Measurements from ENCODE around the gene IRAK3.
"Not testable (repeated sequence)": the region's sequence is repeated elsewhere in the genome, so short reads cannot be mapped to it uniquely, and the experiment has no call there.

The IRAK3 gene

GRCh38 chr12:66169221-66170170 is 19.5 kb upstream of the IRAK3 start, which contains the start of gene TMBIM4:
TSS of gene TMBIM4 (minus strand) at chr12:66169996. CDS start at chr12:66169951, 45 bp downstream.
- H3K4me3 ChIP-seq (ENCODE audit: low read depth, low read length), result peak within 1 kb of the TSS; percentile 77
- no peak for TF ChIP-seq CTCF (IDR thresholded peaks at IDR 0.05; ENCODE audit: borderline replicate concordance, insufficient read depth, low read depth, low read length)

GRCh38 chr12:66170606-66171005 is 18.4 kb upstream of the IRAK3 start:
- no peak for TF ChIP-seq CTCF (IDR thresholded peaks at IDR 0.05; ENCODE audit: borderline replicate concordance, insufficient read depth, low read depth, low read length)
- no peak overlapping the region for H3K4me3 ChIP-seq (ENCODE audit: low read depth, low read length)

- H3K4me3 ChIP-seq (ENCODE audit: low read depth, low read length), result not testable (repeated sequence)
These were observed 14.4 kb upstream of the IRAK3 start for GRCh38 chr12:66174391-66175325.

- TF ChIP-seq CTCF (IDR thresholded peaks at IDR 0.05; ENCODE audit: borderline replicate concordance, insufficient read depth, low read depth, low read length), result no peak
- H3K4me3 ChIP-seq (ENCODE audit: low read depth, low read length), result no peak overlapping the region
These were observed 12.7 kb upstream of the IRAK3 start for GRCh38 chr12:66176105-66176900.

GRCh38 chr12:66182956-66183355 is 6.1 kb upstream of the IRAK3 start:
- H3K4me3 ChIP-seq (ENCODE audit: low read depth, low read length), result no peak overlapping the region
- no peak for TF ChIP-seq CTCF (IDR thresholded peaks at IDR 0.05; ENCODE audit: borderline replicate concordance, insufficient read depth, low read depth, low read length)

GRCh38 chr12:66184822-66185221 is 4.2 kb upstream of the IRAK3 start:
- H3K4me3 ChIP-seq (ENCODE audit: low read depth, low read length), result not testable (repeated sequence)

- no peak overlapping the region for H3K4me3 ChIP-seq (ENCODE audit: low read depth, low read length)
- TF ChIP-seq CTCF (IDR thresholded peaks at IDR 0.05; ENCODE audit: borderline replicate concordance, insufficient read depth, low read depth, low read length), result no peak
These were observed 2.0 kb upstream of the IRAK3 start for GRCh38 chr12:66187036-66187435.

Measured in GM12875 (cell line).